Small intestine (tissue), 7 donors: ENCODE data around the gene PCNP. TPM values are rescaled to one million over a fixed set of nuclear protein-coding genes. Genes with fewer than 3 reads are reported as not detected.
"Not testable (repeated sequence)": the region's sequence is repeated elsewhere in the genome, so short reads cannot be mapped to it uniquely, and the experiment has no call there.

Experiments
- DNase-seq, 2 donors: peaks; one replicate each; pipeline versions ENCODE4 v3.0.0 to v3.0.0-alpha.2; 2013
- FAIRE-seq: peaks from 2 replicates; lab custom pipeline; 2012; peaks lifted over from hg19 to GRCh38; lab: Jason Lieb, UNC
- H3K27ac ChIP-seq, 3 donors: one replicate each; pipeline ENCODE4 v1.5.1; 2013; ENCODE audit warnings: low read length in 2 of 3, mild to moderate bottlenecking in 2 of 3, control low read depth in 1 of 3, inconsistent platforms in 1 of 3, low read depth in 1 of 3, moderate library complexity in 1 of 3
- H3K27me3 ChIP-seq, 3 donors: one replicate each; pipeline ENCODE4 v1.6.1; 2013; ENCODE audit warnings: low read length in 3 of 3, inconsistent platforms in 1 of 3; ENCODE audit not compliant: control insufficient read depth in 3 of 3, insufficient read depth in 3 of 3
- H3K36me3 ChIP-seq, 3 donors: one replicate each; pipeline ENCODE4 v1.6.1; 2013; ENCODE audit warnings: low read length in 3 of 3, inconsistent platforms in 1 of 3, low read depth in 1 of 3, mild to moderate bottlenecking in 1 of 3, moderate library complexity in 1 of 3; ENCODE audit not compliant: control insufficient read depth in 3 of 3, insufficient read depth in 2 of 3
- H3K4me1 ChIP-seq, 3 donors: one replicate each; pipeline ENCODE4 v1.6.1; 2013; ENCODE audit warnings: low read length in 2 of 3, inconsistent platforms in 1 of 3, low read depth in 1 of 3, mild to moderate bottlenecking in 1 of 3, moderate library complexity in 1 of 3; ENCODE audit not compliant: control insufficient read depth in 3 of 3, insufficient read depth in 2 of 3
- H3K4me3 ChIP-seq, 3 donors: one replicate each; pipeline ENCODE4 v1.5.1; 2013; ENCODE audit warnings: low read length in 3 of 3, control low read depth in 1 of 3, inconsistent platforms in 1 of 3, low read depth in 1 of 3, mild to moderate bottlenecking in 1 of 3, moderate library complexity in 1 of 3
- H3K9me3 ChIP-seq, 2 donors: one replicate each; pipeline ENCODE4 v1.6.1; 2013; ENCODE audit warnings: low read depth in 1 of 2, low read length in 1 of 2; ENCODE audit not compliant: control insufficient read depth in 2 of 2, insufficient read depth in 1 of 2
- WGBS, 3 donors: extraction: QIAGEN DNeasy Blood & Tissue Kit; methylation state at CpG; one replicate each; pipeline ENCODE4 v1.1.7; 2013; 5-methylcytosine and 5-hydroxymethylcytosine counted together
- polyA plus RNA-seq, 4 donors: library from polyadenylated mRNA; stranded (reverse) in 3 of 4; unstranded in 1 of 4; fragments of 200-250 nt in 3 of 4; fragments of 120-200 nt in 1 of 4; gene quantifications; one replicate each; pipeline versions ENCODE4 v1.2.1 to v1.2.3, GENCODE V29; 2013
- donor health status: healthy with polysubstance abuse.
- donor health status: control.
- donor health status: control.
- donor health status: Bipolar disorder and iron deficiency.
- donor health status: healthy.

The PCNP gene
- polyA plus RNA-seq, 4 donors: 71.1 to 116 (median 76.9) TPM

DNA sequence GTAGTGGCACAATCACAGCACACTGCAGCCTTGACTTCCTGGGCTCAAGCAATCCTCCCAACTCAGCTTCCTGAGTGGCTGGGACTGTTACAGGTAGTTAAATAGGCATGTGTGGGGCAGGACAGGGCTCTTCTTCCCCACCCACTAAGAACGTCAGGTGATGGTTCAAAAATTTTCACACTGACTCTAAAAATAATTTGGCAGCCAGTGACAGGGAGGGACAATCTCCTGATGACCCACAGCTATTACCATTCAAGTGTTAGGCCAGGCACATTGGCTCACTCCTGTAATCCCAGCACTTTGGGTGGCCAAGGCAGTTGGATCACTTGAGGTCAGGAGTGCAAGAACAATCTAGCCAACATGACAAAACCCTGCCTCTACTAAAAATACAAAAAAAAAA, 24.5 kb upstream of the PCNP start:
- Histone ChIP-seq H3K4me1 (peaks cover 0 to 8% (median 0%) of the 10 kb centered on the region in 3 donors), H3K4me3 (no peak overlapping the region), H3K27ac (no peak overlapping the region), H3K36me3 (no peaks in the 10 kb centered on the region), H3K27me3 (no peaks in the 10 kb centered on the region), H3K9me3 (peaks cover 0 to 10% of the 10 kb centered on the region in 2 donors)
- no peak for FAIRE-seq
- 71 to 86% (median 79%) methylated on average over 1 of the region's 1 CpG for whole genome bisulfite sequencing, 3 donors
- DNase-seq: no peak

DNA sequence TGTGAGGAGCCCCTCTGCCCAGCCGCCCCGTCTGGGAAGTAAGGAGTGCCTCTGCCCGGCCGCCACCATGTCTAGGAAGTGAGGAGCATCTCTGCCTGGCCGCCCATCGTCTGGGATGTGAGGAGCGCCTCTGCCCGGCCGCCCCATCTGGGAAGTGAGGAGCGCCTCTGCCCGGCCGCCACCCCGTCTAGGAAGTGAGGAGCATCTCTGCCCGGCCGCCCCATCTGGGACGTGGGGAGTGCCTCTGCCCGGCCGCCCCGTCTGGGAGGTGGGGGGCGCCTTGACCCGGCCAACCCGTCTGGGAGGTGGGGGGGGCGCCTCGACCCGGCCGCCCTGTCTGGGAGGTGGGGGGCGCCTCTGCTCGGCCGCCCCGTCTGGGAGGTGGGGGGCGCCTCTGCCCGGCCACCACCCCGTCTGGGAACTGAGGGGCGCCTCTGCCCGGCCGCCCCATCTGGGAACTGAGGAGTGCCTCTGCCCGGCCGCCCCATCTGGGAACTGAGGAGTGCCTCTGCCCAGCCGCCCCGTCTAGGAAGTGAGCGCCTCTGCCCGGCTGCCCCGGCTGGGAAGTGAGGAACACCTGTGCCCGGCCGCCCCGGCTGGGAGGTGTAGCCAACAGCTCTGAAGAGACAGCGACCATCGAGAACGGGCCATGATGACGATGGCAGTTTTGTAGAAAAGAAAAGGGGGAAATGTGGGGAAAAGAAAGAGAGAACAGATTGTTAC, 22.5 kb upstream of the PCNP start:
- H3K9me3 ChIP-seq: peaks cover 0 to 10% of the 10 kb centered on the region in 2 donors
- not testable (repeated sequence) for FAIRE-seq, DNase-seq, H3K4me1 ChIP-seq, H3K4me3 ChIP-seq, H3K27me3 ChIP-seq, H3K27ac ChIP-seq, H3K36me3 ChIP-seq
- WGBS, 3 donors: 95 to 96% (median 95%) methylated on average over 45 to 50 of the region's 50 CpGs

GRCh38 chr3:101553381-101553780, 20.6 kb upstream of the PCNP start:
- not testable (repeated sequence) for FAIRE-seq, H3K27ac ChIP-seq, DNase-seq, H3K36me3 ChIP-seq, H3K4me3 ChIP-seq, H3K27me3 ChIP-seq, H3K4me1 ChIP-seq
- H3K9me3 ChIP-seq: peaks cover 0 to 10% of the 10 kb centered on the region in 2 donors
- WGBS, 3 donors: 81 to 85% (median 82%) methylated on average over 5 of the region's 5 CpGs

DNA sequence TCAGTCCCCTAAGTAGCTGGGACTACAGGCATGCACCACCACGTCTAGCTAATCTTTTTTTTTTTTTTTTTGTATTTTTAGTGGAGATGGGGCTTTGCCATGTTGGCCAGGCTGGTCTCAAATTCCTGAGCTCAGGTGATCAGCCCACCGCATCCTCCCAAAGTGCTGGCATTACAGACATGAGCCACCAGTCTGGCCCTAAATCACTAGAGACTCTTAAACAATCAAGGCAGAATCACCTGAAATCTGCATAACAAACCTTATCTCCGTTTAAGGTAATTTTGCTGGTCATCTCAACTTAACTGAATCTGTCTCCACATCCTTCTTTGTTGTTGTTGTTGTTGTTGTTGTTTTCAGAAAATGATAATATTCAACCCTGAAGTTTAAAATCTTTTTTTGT, 17.9 kb upstream of the PCNP start:
- Histone ChIP-seq H3K4me3 (no peak overlapping the region), H3K36me3 (no peaks in the 10 kb centered on the region), H3K27ac (no peak overlapping the region), H3K9me3 (peaks cover 0 to 5% of the 10 kb centered on the region in 2 donors), H3K4me1 (peaks cover 0 to 3% (median 0%) of the 10 kb centered on the region in 3 donors), H3K27me3 (no peaks in the 10 kb centered on the region)
- WGBS, 3 donors: 47 to 54% (median 50%) methylated on average over 3 of the region's 3 CpGs
- FAIRE-seq: no peak
- DNase-seq: no peak

DNA sequence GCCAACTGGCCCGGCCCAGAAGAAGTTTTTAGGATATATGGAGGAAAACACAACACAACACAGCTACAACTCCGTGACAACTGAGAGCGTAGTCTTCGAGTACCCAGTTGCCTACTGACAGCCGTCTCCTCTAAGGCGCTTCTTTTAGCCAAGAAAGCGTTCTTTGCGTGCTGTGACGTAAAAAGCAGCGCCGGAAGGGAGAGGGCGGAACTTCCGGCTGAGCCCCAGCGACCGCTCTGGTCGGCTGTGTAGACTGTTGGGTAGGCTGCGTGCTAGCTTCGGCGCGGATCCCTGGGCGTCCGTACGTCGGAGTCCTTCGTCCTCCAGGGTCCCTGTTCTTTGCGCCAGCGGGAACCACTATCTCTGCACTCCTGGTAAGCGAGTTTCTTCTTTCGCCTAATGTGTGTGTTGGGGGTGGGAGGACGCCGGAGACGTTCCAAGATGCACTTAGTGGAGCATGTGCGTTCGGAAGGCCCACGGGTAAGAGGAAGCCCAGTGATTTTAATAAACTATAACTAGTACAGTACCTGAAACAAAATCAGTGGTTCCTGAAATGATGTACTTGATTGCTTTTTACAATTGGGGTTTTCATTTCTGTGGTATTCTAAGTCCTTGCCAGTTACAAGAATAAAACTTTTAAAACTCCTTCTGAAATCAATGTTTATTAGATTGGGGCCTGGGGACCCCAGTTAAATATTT, 12.2 kb upstream of the PCNP start, which contains the start of gene TRMT10C:
Gene TRMT10C (plus strand): TSS at position 239 of the 699 bp plus-strand sequence. CDS start 2,914 bp downstream, outside the sequence.
- H3K36me3 ChIP-seq: peaks cover 4 to 12% (median 10%) of the 10 kb centered on the region in 3 donors
- no peak for FAIRE-seq

DNA sequence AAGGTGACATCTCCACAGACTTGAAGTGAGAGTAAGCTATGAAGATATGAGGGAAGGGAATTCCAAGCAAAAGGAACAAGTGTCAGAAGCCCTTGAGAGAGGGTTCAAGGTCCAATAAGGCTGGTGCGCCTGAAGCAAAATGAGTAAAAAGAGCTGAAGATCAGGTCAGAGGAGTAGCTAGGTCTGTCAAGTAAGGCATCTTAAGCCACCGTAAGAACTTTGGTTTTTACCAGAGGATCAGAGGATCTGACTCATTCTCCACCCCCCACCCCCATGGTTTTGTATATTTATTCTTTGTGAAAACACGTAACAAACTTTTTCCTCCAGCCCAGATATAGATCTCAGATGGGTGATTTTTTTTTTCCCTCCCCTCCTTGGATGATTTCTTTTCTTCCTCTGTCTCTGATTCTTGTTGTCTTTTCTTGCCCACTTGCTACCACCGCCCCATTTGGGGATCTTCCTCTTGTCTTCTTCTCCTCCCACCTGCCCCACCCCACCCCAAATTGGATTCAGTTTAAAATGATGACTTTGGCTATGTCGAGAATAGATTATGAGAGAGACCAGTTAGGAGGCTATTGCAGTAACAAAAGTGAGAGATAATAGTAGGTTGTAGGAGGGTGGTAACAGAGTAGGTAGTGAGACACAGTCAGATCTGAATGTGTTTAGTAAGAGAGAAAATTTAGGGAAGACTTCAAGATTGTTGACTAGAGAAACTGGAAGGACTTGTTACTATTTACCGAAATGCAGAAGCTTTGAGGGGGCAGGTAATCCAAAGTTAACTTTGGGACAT, 6.3 kb upstream of the PCNP start:
- no peak overlapping the region for H3K27ac ChIP-seq
- WGBS, 3 donors: 80 to 92% (median 87%) methylated on average over 6 of the region's 6 CpGs
- H3K27me3 ChIP-seq: no peaks in the 10 kb centered on the region
- H3K4me3 ChIP-seq: no peak overlapping the region
- H3K4me1 ChIP-seq: peaks cover 3 to 5% (median 5%) of the 10 kb centered on the region in 3 donors
- FAIRE-seq: no peak
- H3K9me3 ChIP-seq: no peaks in the 10 kb centered on the region
- DNase-seq: no peak
- peaks cover 8 to 12% (median 12%) of the 10 kb centered on the region in 3 donors for H3K36me3 ChIP-seq

More for the DNA sequence above, 12.2 kb upstream of the PCNP start, which contains the start of gene TRMT10C:
- Histone ChIP-seq H3K4me3 (peak within 1 kb of the TSS; percentile 73 to 97 (median 95)), H3K4me1 (peaks cover 6 to 9% (median 7%) of the 10 kb centered on the region in 3 donors), H3K27me3 (no peaks in the 10 kb centered on the region), H3K27ac (peak within 1 kb of the TSS; percentile 80 to 91 (median 84)), H3K9me3 (no peaks in the 10 kb centered on the region)
- 0% methylated on average over 35 of the region's 35 CpGs for WGBS, 3 donors
- peak; percentile 92 to 97 for DNase-seq

GRCh38 chr3:101571028-101571895, 2.7 kb upstream of the PCNP start:
- no peak for FAIRE-seq
- WGBS, 3 donors: 45 to 67% (median 52%) methylated on average over 9 of the region's 9 CpGs
- peaks cover 0 to 5% (median 0%) of the 10 kb centered on the region in 3 donors for H3K4me1 ChIP-seq
- no peak for DNase-seq
- no peaks in the 10 kb centered on the region for H3K27me3 ChIP-seq
- no peaks in the 10 kb centered on the region for H3K9me3 ChIP-seq
- H3K36me3 ChIP-seq: peaks cover 2 to 5% (median 4%) of the 10 kb centered on the region in 3 donors
- no peak overlapping the region for H3K4me3 ChIP-seq
- no peak overlapping the region for H3K27ac ChIP-seq
